Measurements from ENCODE around the gene SLC49A4. TPM values are rescaled to one million over a fixed set of nuclear protein-coding genes. Genes with fewer than 3 reads are reported as not detected.
A peak's percentile ranks its signal among the peaks of the same experiment; 100 is the strongest.

SLC49A4 gene
- total and polyA plus RNA-seq, 4 experiments from 2014 or later = 1.9 to 7.6 (median 4.7) TPM

DNA sequence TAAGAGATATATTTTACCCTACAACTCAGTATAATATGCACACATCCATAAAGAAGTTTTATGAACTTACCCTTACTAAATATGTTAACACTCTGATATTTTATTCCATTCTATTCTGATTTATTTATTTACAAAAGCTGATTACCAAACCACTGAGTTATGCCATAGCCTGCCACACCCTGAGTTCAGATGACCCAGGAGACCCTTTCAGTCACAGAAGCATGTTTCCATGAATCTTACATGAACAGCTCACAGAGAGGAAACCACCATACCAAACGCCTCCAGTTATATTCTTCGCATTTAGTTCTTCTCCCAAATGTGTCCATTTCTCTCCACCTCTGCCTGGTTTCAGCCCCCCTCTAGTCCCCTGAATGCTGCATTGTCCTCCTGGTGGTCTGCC is 129.2 kb downstream of the SLC49A4 start:
- peaks cover 2 to 11% (median 6%) of the 10 kb centered on the region in 4 donors for H3K4me1 Mint-ChIP-seq
- H3K36me3 Mint-ChIP-seq = no peaks in the 10 kb centered on the region
- ChIA-PET POLR2A (ENCODE audit: partially characterized antibody) (no interaction called here), CTCF (ENCODE audit: partially characterized antibody) (no interaction called here)
- H3K4me3 Mint-ChIP-seq = no peak overlapping the region
- H3K9me3 ChIP-seq (ENCODE audit: control insufficient read depth in 1 of 2, low read length in 2 of 2) = no peaks in the 10 kb centered on the region
- peaks cover 10% of the 10 kb centered on the region for H3K27me3 ChIP-seq (ENCODE audit: insufficient read depth, low read length)
- H3K4me1 ChIP-seq (ENCODE audit: insufficient read depth, low read length) = no peaks in the 10 kb centered on the region
- H3K4me3 ChIP-seq (ENCODE audit: low read length in 2 of 2) = no peak overlapping the region
- H3K27ac Mint-ChIP-seq = no peak overlapping the region
- peaks cover 16 to 18% of the 10 kb centered on the region in 2 donors for H3K27me3 Mint-ChIP-seq
- H3K36me3 ChIP-seq (ENCODE audit: insufficient read depth, low read length) = no peaks in the 10 kb centered on the region
- intact Hi-C loops (cut with micrococcal nuclease) = no loop called here
- no peak for DNase-seq
- H3K27ac ChIP-seq (ENCODE audit: low read depth, low read length) = no peak overlapping the region
- no peaks in the 10 kb centered on the region for H3K9me3 Mint-ChIP-seq

DNA sequence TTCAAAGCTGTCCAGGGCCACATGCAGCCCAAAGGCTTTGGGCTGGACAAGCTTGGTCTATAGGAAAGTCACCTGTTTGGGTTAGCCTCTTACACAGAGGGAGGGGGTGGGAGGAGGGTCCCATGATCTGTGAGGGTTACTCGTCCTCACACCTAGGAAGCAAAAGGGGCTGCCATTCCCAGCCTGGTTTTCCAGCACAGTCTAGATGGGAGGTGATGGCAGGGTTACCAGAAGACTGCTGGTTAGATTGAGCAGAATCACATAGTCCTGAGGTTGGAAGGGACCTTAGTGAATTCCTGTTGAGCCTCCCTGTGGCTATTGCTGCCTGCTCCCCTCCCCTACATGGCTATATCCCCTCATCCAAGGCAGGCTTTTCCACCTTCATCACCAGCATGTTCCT is 130.9 kb downstream of the SLC49A4 start:
- CTCF ChIA-PET (ENCODE audit: partially characterized antibody) = no interaction called here
- peaks cover 2 to 11% (median 6%) of the 10 kb centered on the region in 4 donors for H3K4me1 Mint-ChIP-seq
- no peaks in the 10 kb centered on the region for H3K36me3 Mint-ChIP-seq

DNA sequence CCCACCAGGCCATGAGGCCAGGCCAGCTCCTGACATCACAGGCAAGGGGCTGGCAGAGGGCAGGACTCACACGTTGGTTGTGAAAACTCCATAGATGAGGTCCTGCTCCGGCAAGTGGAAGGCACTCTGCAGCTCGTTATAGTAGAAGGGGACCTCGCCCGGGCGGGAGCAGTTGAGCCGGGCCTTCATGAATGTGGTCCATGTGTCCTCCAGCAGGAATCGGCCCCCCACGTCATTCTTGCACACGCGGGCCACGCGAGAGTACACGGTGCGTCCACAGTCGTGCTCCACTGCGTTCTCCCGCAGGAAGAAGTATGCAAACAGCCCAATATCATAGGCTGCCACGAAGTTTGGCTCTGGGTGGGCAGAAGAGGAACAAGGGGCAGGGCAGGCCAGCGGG is 131.5 kb downstream of the SLC49A4 start:
- no peaks in the 10 kb centered on the region for H3K9me3 ChIP-seq (ENCODE audit: control insufficient read depth in 1 of 2, low read length in 2 of 2)
- no peak overlapping the region for H3K27ac ChIP-seq (ENCODE audit: low read depth, low read length)
- CTCF ChIA-PET (ENCODE audit: partially characterized antibody) = no interaction called here
- H3K27ac Mint-ChIP-seq = no peak overlapping the region
- H3K36me3 Mint-ChIP-seq = no peaks in the 10 kb centered on the region
- peaks cover 10% of the 10 kb centered on the region for H3K27me3 ChIP-seq (ENCODE audit: insufficient read depth, low read length)
- H3K36me3 ChIP-seq (ENCODE audit: insufficient read depth, low read length) = no peaks in the 10 kb centered on the region
- H3K4me1 ChIP-seq (ENCODE audit: insufficient read depth, low read length) = no peaks in the 10 kb centered on the region
- intact Hi-C loops (cut with micrococcal nuclease) = no loop called here
- no peak overlapping the region for H3K4me3 ChIP-seq (ENCODE audit: low read length in 2 of 2)
- peaks cover 6 to 9% of the 10 kb centered on the region in 2 donors for H3K27me3 Mint-ChIP-seq
- H3K4me3 Mint-ChIP-seq = no peak overlapping the region
- peaks cover 2 to 10% (median 6%) of the 10 kb centered on the region in 4 donors for H3K4me1 Mint-ChIP-seq
- no peak for DNase-seq
- H3K9me3 Mint-ChIP-seq = no peaks in the 10 kb centered on the region
- POLR2A ChIA-PET (ENCODE audit: partially characterized antibody) = no interaction called here

More for the DNA sequence above, 130.9 kb downstream of the SLC49A4 start:
- intact Hi-C loops (cut with micrococcal nuclease) = no loop called here
- Histone ChIP-seq H3K36me3 (ENCODE audit: insufficient read depth, low read length) (no peaks in the 10 kb centered on the region), H3K4me1 (ENCODE audit: insufficient read depth, low read length) (no peaks in the 10 kb centered on the region), H3K27me3 (ENCODE audit: insufficient read depth, low read length) (peaks cover 10% of the 10 kb centered on the region), H3K9me3 (ENCODE audit: control insufficient read depth in 1 of 2, low read length in 2 of 2) (no peaks in the 10 kb centered on the region), H3K4me3 (ENCODE audit: low read length in 2 of 2) (no peak overlapping the region), H3K27ac (ENCODE audit: low read depth, low read length) (no peak overlapping the region)
- Mint-ChIP-seq H3K27ac (no peak overlapping the region), H3K4me3 (no peak overlapping the region), H3K27me3 (peaks cover 10 to 11% of the 10 kb centered on the region in 2 donors), H3K9me3 (no peaks in the 10 kb centered on the region)
- POLR2A ChIA-PET (ENCODE audit: partially characterized antibody) = no interaction called here
- DNase-seq = no peak

DNA sequence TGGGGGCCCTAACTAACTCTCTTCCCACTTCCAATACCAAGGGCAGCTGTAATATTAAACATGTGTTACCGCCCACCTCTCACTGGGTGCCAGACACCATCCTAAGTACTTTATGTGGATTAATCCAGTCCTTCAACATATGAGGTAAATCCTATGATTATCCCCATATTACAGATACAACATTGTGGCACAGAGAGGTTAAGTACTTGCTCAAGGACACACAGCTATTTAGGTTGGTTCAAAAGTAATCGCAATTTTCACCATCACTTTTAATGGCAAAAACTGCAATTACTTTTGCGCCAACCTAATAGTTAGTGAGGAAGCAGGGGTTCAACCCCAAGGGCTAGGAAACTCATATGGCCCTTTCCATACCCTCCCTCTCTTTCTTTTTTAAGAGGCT is 131.9 kb downstream of the SLC49A4 start:
- Histone ChIP-seq H3K4me1 (ENCODE audit: insufficient read depth, low read length) (no peaks in the 10 kb centered on the region), H3K9me3 (ENCODE audit: control insufficient read depth in 1 of 2, low read length in 2 of 2) (no peaks in the 10 kb centered on the region), H3K27me3 (ENCODE audit: insufficient read depth, low read length) (peaks cover 10% of the 10 kb centered on the region), H3K36me3 (ENCODE audit: insufficient read depth, low read length) (no peaks in the 10 kb centered on the region), H3K4me3 (ENCODE audit: low read length in 2 of 2) (no peak overlapping the region), H3K27ac (ENCODE audit: low read depth, low read length) (no peak overlapping the region)
- peaks cover 0 to 7% (median 5%) of the 10 kb centered on the region in 4 donors for H3K4me1 Mint-ChIP-seq
- CTCF ChIA-PET (ENCODE audit: partially characterized antibody) = no interaction called here
- POLR2A ChIA-PET (ENCODE audit: partially characterized antibody) = no interaction called here
- no peak for DNase-seq
- H3K27me3 Mint-ChIP-seq = peaks cover 3 to 6% of the 10 kb centered on the region in 2 donors
- H3K9me3 Mint-ChIP-seq = no peaks in the 10 kb centered on the region
- H3K4me3 Mint-ChIP-seq = no peak overlapping the region
- H3K36me3 Mint-ChIP-seq = no peaks in the 10 kb centered on the region
- no peak overlapping the region for H3K27ac Mint-ChIP-seq
- intact Hi-C loops (cut with micrococcal nuclease) = no loop called here

DNA sequence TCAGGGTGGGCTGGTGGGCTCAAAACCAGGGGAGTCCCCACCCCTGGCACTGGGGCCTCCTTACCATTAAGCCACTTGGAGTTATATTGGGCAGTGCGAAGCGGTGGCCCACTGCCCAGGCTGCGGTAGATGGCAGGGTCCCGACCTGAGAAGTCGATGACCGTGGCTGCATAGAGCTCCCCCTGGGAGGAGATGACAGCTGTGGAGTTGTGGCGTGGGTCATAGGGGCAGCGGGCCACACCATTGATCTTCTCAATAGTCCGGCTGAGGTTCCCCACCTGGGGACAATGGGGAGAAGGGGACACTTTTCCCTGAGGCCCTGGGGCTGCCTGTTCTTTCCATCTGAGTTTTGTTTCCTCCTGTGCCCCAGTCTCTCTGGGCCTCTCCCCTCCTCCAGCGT is 132.9 kb downstream of the SLC49A4 start:
- intact Hi-C loops (cut with micrococcal nuclease) = no loop called here

DNA sequence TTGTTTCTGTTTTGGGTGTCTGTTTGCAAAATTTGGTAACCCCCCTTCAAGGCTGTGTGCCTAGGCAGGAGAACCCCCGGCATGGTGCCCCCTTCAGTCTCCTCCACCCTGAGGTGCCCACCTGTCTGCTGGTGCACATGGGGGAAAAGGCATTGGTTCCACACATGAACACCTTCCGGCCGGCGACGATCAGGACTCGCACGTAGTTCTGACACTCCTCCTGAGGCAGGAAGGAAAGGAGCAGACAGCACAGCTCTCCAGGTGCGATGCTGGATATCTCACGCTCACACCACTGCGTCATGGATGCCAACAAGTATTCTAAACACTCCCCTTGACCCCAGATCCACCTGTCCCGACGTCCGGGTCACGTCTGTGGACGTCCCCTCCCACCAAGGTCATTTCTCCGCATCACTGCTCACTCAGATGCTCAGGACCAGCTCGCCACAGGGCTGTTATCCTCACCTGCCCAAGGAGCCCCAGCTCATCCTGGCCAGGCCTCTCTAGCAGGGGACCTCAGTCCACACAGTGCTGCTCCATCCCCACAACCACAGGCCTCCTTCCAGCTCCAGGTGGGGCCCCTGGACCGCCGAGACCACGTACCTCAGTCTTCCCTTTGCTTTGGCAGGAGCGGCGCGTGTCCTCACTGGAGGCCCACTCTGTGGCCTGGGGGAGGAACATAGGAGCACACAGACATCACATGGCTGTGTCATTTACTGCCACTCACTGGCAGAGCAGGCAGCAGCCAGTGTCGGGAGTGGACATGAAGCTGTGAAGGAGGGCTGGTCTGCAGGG is 133.7 kb downstream of the SLC49A4 start:
- no peaks in the 10 kb centered on the region for H3K27me3 ChIP-seq (ENCODE audit: insufficient read depth, low read length)
- no peaks in the 10 kb centered on the region for H3K9me3 ChIP-seq (ENCODE audit: control insufficient read depth in 1 of 2, low read length in 2 of 2)
- CTCF ChIA-PET (ENCODE audit: partially characterized antibody) = no interaction called here
- Mint-ChIP-seq H3K27ac (peak overlapping the region in 1 of 7 donors; percentile 41), H3K9me3 (no peaks in the 10 kb centered on the region), H3K36me3 (no peaks in the 10 kb centered on the region), H3K27me3 (peaks cover 3 to 6% of the 10 kb centered on the region in 2 donors), H3K4me3 (no peak overlapping the region), H3K4me1 (no peaks in the 10 kb centered on the region)
- DNase-seq = no peak
- H3K27ac ChIP-seq (ENCODE audit: low read depth, low read length) = no peak overlapping the region
- H3K4me1 ChIP-seq (ENCODE audit: insufficient read depth, low read length) = no peaks in the 10 kb centered on the region
- POLR2A ChIA-PET (ENCODE audit: partially characterized antibody) = no interaction called here
- H3K4me3 ChIP-seq (ENCODE audit: low read length in 2 of 2) = no peak overlapping the region
- no peaks in the 10 kb centered on the region for H3K36me3 ChIP-seq (ENCODE audit: insufficient read depth, low read length)
- intact Hi-C loops (cut with micrococcal nuclease) = no loop called here

More for the DNA sequence above, 132.9 kb downstream of the SLC49A4 start:
- ChIA-PET POLR2A (ENCODE audit: partially characterized antibody) (no interaction called here), CTCF (ENCODE audit: partially characterized antibody) (no interaction called here)
- H3K27ac Mint-ChIP-seq = no peak overlapping the region
- peaks cover 3 to 6% of the 10 kb centered on the region in 2 donors for H3K27me3 Mint-ChIP-seq
- Histone ChIP-seq H3K4me1 (ENCODE audit: insufficient read depth, low read length) (no peaks in the 10 kb centered on the region), H3K9me3 (ENCODE audit: control insufficient read depth in 1 of 2, low read length in 2 of 2) (no peaks in the 10 kb centered on the region), H3K36me3 (ENCODE audit: insufficient read depth, low read length) (no peaks in the 10 kb centered on the region), H3K4me3 (ENCODE audit: low read length in 2 of 2) (no peak overlapping the region), H3K27ac (ENCODE audit: low read depth, low read length) (no peak overlapping the region), H3K27me3 (ENCODE audit: insufficient read depth, low read length) (peaks cover 6% of the 10 kb centered on the region)
- no peak overlapping the region for H3K4me3 Mint-ChIP-seq
- H3K9me3 Mint-ChIP-seq = no peaks in the 10 kb centered on the region
- DNase-seq = no peak
- no peaks in the 10 kb centered on the region for H3K36me3 Mint-ChIP-seq
- H3K4me1 Mint-ChIP-seq = peaks cover 0 to 2% (median 1%) of the 10 kb centered on the region in 4 donors

DNA sequence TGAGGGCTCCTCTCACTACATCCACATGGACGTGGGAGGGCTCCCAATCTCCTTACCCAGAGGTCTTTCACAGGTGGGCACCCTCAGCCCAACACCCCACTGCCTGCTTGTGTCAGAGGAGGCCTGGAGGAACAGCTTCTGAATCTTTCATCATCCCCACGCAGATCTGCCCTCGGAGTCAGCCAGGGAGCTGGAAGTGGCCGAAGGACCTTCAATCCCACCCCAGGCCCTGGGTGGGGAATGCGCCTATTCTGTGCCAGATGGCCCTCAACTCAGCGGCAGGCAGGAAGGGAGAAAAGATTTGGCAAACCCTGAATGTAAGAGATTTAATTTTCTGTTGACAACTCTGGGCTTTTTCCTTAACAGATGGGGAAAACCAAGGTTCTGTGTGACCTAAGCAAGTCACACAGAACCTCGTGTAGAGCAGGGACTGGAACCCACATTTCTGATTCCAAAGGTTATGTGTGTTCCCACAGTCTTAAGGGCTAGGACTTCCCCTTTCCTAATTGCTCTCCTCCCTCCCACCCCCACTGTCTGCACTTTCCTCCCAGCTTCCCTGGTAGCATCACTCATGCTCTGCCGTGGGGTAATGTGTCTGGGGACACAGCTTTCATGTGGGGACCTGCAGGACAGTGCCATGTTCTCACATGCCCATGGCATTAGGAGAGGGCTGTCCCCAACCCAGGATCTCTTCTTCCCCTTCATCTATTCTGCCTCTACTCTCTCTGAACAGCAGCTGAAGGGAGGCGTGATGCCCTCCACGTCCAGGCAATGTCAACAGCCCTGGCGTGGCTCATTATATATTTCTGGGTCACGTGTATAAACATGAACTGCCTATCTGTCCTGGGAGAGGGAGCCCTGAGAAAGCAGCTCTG is 134.6 kb downstream of the SLC49A4 start:
- ChIA-PET POLR2A (ENCODE audit: partially characterized antibody) (no interaction called here), CTCF (ENCODE audit: partially characterized antibody) (no interaction called here)
- intact Hi-C loops (cut with micrococcal nuclease) = no loop called here
- Histone ChIP-seq H3K9me3 (ENCODE audit: control insufficient read depth in 1 of 2, low read length in 2 of 2) (no peaks in the 10 kb centered on the region), H3K4me3 (ENCODE audit: low read length in 2 of 2) (no peak overlapping the region), H3K36me3 (ENCODE audit: insufficient read depth, low read length) (no peaks in the 10 kb centered on the region), H3K27me3 (ENCODE audit: insufficient read depth, low read length) (no peaks in the 10 kb centered on the region), H3K27ac (ENCODE audit: low read depth, low read length) (no peak overlapping the region), H3K4me1 (ENCODE audit: insufficient read depth, low read length) (no peaks in the 10 kb centered on the region)
- Mint-ChIP-seq H3K4me1 (no peaks in the 10 kb centered on the region), H3K36me3 (no peaks in the 10 kb centered on the region), H3K4me3 (no peak overlapping the region), H3K27ac (no peak overlapping the region), H3K27me3 (peaks cover 3 to 6% of the 10 kb centered on the region in 2 donors), H3K9me3 (no peaks in the 10 kb centered on the region)
- DNase-seq = no peak

Data from CD4-positive, alpha-beta memory T cell (primary cell).